ENCODE data around the gene GLIS1.

DNA sequence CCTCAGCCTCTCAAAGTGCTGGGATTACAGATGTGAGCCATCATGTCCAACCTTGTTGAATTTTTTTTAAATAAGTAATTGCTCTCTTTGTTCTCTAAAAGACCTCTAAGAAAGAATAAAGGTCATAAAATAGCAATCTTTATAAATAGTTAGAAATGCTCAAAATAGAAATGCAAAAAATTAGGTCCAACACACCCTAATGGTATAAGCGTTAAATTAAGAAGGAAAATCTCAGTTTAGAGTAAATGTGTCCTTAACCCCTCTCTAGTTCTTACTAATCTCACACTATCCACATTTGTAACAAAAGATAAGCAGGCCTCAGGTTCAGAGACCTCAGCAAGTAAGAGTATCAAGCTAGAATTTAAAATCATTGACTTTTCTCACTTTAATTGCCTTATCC lies 38.3 kb upstream of the GLIS1 start:
- TF ChIP-seq POLR2AphosphoS5 (IDR thresholded peaks at IDR 0.05; ENCODE audit: insufficient read depth, low read depth, low read length) (no peak), POLR2A (IDR thresholded peaks at IDR 0.05; ENCODE audit: low read depth, low read length) (no peak), CTCF (IDR thresholded peaks at IDR 0.05; ENCODE audit: extremely low read depth in 1 of 2, insufficient read depth in 1 of 2, low read depth in 1 of 2, low read length in 2 of 2) (no peak), MAX (IDR thresholded peaks at IDR 0.05; ENCODE audit: insufficient read depth, insufficient read length) (no peak)
